ENCODE results near the gene C1orf74. TPM values are rescaled to one million over a fixed set of nuclear protein-coding genes. Genes with fewer than 3 reads are reported as not detected.
A peak's percentile ranks its signal among the peaks of the same experiment; 100 is the strongest.

C1orf74 gene
- polyA plus RNA-seq, 3 donors = 0.22 to 0.56 (median 0.44) TPM

- H3K27ac ChIP-seq (ENCODE audit: low read depth, low read length) = no peak overlapping the region
- 69 to 88% (median 84%) methylated on average over 4 of the region's 4 CpGs for WGBS, 3 donors
Measured at GRCh38 chr1:209780268-209780667, 4.1 kb downstream of the C1orf74 start.

- no peak overlapping the region for H3K27ac ChIP-seq (ENCODE audit: low read depth, low read length)
- 88 to 91% (median 88%) methylated on average over 1 of the region's 1 CpG for WGBS, 3 donors
Measured at GRCh38 chr1:209778102-209778501, 6.3 kb downstream of the C1orf74 start.

DNA sequence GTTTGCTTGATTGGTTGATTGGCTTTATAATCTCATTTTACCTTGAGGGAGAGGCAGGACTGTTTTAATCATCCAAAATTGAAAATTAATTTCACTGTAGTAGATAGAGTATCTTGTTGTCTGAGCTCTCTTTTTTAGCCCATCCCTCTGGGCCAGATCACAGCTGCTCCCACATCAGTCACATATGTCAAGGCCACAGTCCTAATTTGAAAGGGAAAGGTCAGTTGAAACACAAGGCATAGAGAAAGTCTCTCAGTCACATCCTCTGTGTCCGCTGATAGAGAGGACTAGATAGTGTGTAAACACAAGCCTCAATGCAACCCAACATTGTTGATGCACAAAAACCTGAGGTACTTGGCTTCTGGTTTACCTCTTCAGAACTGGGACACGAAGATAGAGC is 6.8 kb downstream of the C1orf74 start:
- no peak overlapping the region for H3K27ac ChIP-seq (ENCODE audit: low read depth, low read length)
- WGBS, 3 donors = 93 to 95% (median 94%) methylated on average over 2 of the region's 2 CpGs

DNA sequence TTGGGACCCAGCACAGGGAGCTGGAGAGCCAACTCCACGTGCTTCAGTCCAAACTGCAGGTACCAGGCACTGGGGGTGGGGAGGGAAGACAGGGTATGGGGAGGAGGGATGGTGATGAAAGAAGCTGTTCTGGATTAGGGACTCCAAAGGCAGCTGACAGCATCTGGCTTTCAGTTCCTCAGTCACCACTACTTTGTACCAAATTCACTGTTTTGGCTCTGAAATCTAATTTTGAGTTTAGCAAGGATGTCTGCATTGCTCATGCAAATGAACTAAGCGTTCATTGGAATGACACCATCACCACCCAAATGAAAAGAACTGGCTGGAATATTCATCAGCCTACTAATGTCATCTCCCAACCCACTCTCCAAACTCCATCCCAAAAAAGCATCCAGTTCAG is 8.7 kb downstream of the C1orf74 start:
- 72 to 78% (median 74%) methylated on average over 2 of the region's 2 CpGs for WGBS, 3 donors
- no peak overlapping the region for H3K27ac ChIP-seq (ENCODE audit: low read depth, low read length)

- H3K27ac ChIP-seq (ENCODE audit: low read depth, low read length) = no peak overlapping the region
- WGBS, 3 donors = 72 to 95% (median 89%) methylated on average over 1 of the region's 1 CpG
Measured at GRCh38 chr1:209774592-209774991, 9.8 kb downstream of the C1orf74 start.

GRCh38 chr1:209772126-209772525 is 12.2 kb downstream of the C1orf74 start:
- WGBS, 3 donors = 38 to 55% (median 48%) methylated on average over 6 of the region's 6 CpGs
- no peak overlapping the region for H3K27ac ChIP-seq (ENCODE audit: low read depth, low read length)

DNA sequence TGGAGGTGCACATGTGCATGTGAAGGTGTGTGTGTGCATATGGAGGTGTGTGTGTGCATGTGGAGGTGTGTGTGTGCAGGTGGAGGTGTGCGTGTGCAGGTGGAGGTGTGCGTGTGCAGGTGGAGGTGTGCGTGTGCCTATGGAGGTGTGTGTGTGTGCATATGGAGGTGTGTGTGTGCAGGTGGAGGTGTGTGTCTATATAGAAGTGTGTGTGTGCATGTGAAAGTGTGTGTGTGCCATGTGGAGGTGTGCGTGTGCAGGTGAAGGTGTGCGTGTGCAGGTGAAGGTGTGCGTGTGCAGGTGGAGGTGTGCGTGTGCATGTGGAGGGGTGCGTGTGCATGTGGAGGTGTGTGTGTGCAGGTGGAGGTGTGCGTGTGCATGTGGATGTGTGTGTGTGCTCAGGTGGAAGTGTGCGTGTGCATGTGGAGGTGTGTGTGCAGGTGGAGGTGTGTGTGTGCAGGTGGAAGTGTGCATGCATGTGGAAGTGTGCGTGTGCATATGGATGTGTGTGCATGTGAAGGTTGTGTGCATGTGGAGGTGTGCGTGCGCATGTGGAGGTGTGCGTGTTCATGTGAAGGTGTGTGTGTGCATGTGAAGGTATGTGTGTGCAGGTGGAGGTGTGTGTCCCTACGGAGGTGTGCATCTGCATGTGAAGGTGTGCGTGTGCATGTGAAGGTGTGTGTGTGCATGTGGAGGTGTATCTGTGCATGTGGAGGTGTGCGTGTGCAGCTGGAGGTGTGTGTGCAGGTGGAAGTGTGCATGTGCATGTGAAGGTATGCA is 13.5 kb downstream of the C1orf74 start:
- WGBS, 3 donors = 95 to 96% (median 95%) methylated on average over 17 of the region's 17 CpGs

GRCh38 chr1:209769971-209770370 is 14.4 kb downstream of the C1orf74 start:
- H3K27ac ChIP-seq (ENCODE audit: low read depth, low read length) = no peak overlapping the region
- 30 to 61% (median 37%) methylated on average over 7 of the region's 7 CpGs for WGBS, 3 donors

More for the DNA sequence above, 13.5 kb downstream of the C1orf74 start:
- H3K27ac ChIP-seq (ENCODE audit: low read depth, low read length) = no peak overlapping the region

DNA sequence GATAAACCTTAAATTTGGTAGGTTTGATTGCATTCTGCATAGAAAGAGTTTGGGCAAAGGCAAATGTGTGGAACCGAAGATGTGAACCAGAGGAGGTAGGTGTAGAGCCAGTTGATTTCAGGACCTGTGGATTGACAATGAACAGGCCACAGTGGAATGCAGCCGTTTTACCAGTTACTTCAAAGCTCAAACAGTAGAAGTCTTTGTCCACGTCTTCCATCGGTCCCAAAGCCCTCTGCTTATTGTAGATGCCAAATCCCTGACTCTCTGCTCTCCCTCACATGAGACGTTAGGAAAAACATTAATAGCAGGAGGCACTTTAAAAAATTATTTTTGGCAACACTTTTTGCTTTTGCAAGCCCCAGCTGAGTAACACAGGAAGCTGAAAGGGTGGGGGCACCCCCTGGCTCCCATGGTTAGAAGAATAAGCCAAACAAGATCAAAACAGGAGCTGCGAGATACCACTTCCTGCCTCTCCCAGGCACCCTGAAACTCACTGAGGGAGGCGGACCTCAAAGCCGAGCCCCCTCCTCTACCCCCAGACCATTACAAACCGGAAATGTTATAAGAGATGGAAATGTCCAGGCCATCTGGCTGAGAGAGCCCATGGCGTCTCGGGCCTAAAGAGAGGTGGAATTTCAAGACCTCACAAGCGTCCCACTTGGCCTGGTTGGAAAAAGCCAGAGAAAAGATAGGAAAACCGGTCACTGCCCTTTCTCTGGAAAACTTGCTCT is 15.0 kb downstream of the C1orf74 start:
- no peak overlapping the region for H3K27ac ChIP-seq (ENCODE audit: low read depth, low read length)
- WGBS, 3 donors = 3 to 48% (median 6%) methylated on average over 13 of the region's 13 CpGs

DNA sequence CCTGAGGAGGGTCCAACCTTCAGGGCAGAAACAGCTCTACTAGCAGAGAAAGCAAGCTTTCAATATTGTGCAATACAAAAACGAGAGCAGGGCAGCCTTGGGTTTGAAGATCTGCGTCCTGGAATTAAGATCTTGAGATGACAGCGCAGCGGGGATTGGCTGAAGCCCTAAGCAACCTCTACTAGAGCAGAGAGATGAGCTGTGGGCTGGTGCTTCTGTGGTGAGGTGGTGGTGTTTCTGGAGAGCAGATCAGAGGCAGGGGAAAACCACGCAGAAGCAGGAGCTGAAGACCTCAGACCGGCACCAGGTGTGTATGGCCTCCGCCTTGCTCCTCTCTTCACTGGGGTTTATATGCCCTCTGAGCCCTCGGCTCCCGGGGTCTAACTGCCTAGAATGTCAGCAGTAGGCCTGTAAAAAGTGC is 16.0 kb downstream of the C1orf74 start:
- H3K27ac ChIP-seq (ENCODE audit: low read depth, low read length) = no peak overlapping the region
- 51 to 84% (median 70%) methylated on average over 9 of the region's 9 CpGs for WGBS, 3 donors

DNA sequence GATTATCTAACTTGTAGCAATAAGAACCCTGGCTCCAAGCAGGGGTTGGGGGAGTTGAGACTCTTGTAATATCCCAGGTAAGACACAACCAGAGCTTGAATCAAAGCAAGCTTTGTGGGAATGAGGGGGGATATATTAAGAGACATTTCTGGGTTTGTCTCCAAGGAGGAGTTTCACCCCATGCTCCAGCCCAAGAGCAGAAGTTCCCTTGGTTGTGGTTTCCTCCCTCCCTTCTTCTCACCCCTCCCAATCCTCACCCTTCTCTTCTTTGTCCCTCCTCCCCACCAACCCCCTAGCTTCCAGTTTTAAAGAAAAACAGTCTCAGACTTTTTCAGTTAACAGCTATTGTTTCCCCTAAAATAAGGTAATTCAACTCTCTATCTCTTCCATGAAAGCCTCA is 16.7 kb downstream of the C1orf74 start:
- H3K27ac ChIP-seq (ENCODE audit: low read depth, low read length) = no peak overlapping the region

DNA sequence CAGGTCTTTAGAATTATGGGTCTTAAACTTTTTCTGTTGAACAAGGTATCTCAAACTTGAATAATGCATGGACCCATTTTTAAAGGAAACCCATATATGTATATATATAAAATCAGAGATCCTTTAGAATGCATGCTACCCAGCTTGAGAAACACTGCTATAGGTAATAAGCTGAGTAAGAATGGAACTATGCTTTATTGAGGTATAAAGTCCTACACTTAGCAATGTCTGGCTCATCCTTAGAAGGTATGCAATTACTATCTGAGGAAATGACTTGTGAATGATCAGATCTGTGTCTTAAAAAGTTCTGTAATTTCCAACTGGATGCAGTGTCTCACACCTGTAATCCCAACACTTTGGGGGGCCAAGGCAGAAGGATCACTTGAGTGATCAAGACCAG is 17.3 kb downstream of the C1orf74 start:
- H3K27ac ChIP-seq (ENCODE audit: low read depth, low read length) = no peak overlapping the region

DNA sequence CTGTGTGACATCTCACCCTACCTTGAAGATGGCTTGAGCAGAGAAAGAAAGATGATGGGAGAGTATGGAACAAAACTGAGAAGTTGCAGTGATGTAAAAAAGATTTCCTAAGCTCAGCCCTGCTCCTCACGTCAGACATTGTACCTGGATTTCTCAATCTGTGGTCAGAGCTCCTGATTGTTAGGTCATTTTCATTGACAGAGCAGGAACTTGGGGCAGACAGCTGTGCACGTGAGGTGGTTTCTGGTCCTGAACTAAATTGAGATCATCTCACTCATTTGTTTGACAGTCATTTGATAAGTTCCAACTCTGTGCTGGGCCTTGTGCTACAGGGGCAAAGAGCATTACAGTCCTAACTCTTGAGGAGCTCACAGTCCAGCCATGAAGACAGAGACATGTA is 18.3 kb downstream of the C1orf74 start:
- H3K27ac ChIP-seq (ENCODE audit: low read depth, low read length) = no peak overlapping the region
- WGBS, 3 donors = 38 to 71% (median 51%) methylated on average over 2 of the region's 2 CpGs

- H3K27ac ChIP-seq (ENCODE audit: low read depth, low read length) = no peak overlapping the region
Measured at GRCh38 chr1:209761011-209761635, 23.2 kb downstream of the C1orf74 start.

- WGBS, 3 donors = 88 to 96% (median 95%) methylated on average over 12 of the region's 12 CpGs
- no peak overlapping the region for H3K27ac ChIP-seq (ENCODE audit: low read depth, low read length)
Measured at GRCh38 chr1:209759829-209760359, 24.5 kb downstream of the C1orf74 start.

DNA sequence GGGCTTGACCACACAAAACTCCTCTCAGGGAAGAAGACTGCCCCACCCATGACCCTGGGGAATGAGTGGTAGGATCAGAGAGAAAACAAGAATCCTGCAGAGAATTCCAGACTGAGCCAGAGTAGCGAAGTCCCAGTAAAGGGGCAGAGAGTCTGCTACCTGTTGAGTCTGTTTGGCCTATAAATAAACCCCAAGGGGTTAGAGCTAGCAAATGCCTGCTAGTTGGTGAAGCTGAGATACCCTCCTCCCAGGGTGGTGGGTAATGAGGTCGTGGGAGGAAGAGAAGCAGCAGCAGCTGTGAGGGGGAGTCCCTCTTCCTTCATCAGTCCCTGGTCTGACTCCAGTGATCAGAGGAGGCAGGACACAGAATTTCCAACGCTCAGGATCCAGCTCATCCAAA is 26.0 kb downstream of the C1orf74 start:
- 50 to 65% (median 59%) methylated on average over 3 of the region's 3 CpGs for WGBS, 3 donors
- H3K27ac ChIP-seq (ENCODE audit: low read depth, low read length) = no peak overlapping the region

GRCh38 chr1:209756615-209757445 is 27.5 kb downstream of the C1orf74 start:
- WGBS, 3 donors = 39 to 70% (median 60%) methylated on average over 5 of the region's 5 CpGs
- peak overlapping the region; percentile 30 for H3K27ac ChIP-seq (ENCODE audit: low read depth, low read length)

- H3K27ac ChIP-seq (ENCODE audit: low read depth, low read length) = peak within 1 kb of the TSS; percentile 31
- WGBS, 3 donors = 48 to 70% (median 60%) methylated on average over 10 of the region's 10 CpGs
Measured at GRCh38 chr1:209755926-209756614, 28.3 kb downstream of the C1orf74 start, which contains the start of gene TRAF3IP3. TSS of gene TRAF3IP3 (plus strand) at chr1:209756053. CDS start at chr1:209760040, 3,987 bp downstream.

Measured in adipose tissue (tissue), 3 donors.